HG03095 (cell line): Measurements from ENCODE around the gene ATXN2.

ENCODE experiments used
- ATAC-seq: cut with Tn5 transposase; IDR thresholded peaks from one replicate; pipeline ENCODE4 v1.9.1; 2021; ENCODE audit warnings: moderate library complexity; ENCODE audit not compliant: unreplicated experiment

The ATXN2 gene

GRCh38 chr12:111424189-111424792 is 174.8 kb downstream of the ATXN2 start:
- ATAC-seq, result no peak

- no peak for ATAC-seq
Observed at GRCh38 chr12:111420494-111420893, 178.6 kb downstream of the ATXN2 start.

GRCh38 chr12:111419784-111420183 is 179.3 kb downstream of the ATXN2 start:
- no peak for ATAC-seq

- no peak for ATAC-seq
Observed at GRCh38 chr12:111418594-111418880, 180.6 kb downstream of the ATXN2 start.

GRCh38 chr12:111417784-111418593 is 181.1 kb downstream of the ATXN2 start:
- no peak for ATAC-seq

- ATAC-seq, result no peak
Observed at GRCh38 chr12:111417290-111417689, 181.8 kb downstream of the ATXN2 start.

- ATAC-seq, result no peak
Observed at GRCh38 chr12:111414711-111415252, 184.3 kb downstream of the ATXN2 start.

GRCh38 chr12:111413442-111414086 is 185.6 kb downstream of the ATXN2 start:
- ATAC-seq, result no peak

GRCh38 chr12:111412830-111413441 is 186.2 kb downstream of the ATXN2 start:
- ATAC-seq, result no peak

GRCh38 chr12:111412007-111412829 is 186.9 kb downstream of the ATXN2 start:
- ATAC-seq, result no peak

GRCh38 chr12:111411185-111411764 is 187.8 kb downstream of the ATXN2 start:
- ATAC-seq, result no peak

GRCh38 chr12:111410431-111411184 is 188.5 kb downstream of the ATXN2 start:
- no peak for ATAC-seq

GRCh38 chr12:111409780-111410430 is 189.2 kb downstream of the ATXN2 start:
- ATAC-seq, result no peak

GRCh38 chr12:111409403-111409779 is 189.7 kb downstream of the ATXN2 start:
- ATAC-seq, result no peak

- ATAC-seq, result no peak
Observed at GRCh38 chr12:111408686-111409402, 190.3 kb downstream of the ATXN2 start.

GRCh38 chr12:111408116-111408440 is 191.0 kb downstream of the ATXN2 start:
- ATAC-seq, result no peak

- no peak for ATAC-seq
Observed at GRCh38 chr12:111407377-111408115, 191.6 kb downstream of the ATXN2 start.
